ENCODE measurements around the gene GRAP.

DNA sequence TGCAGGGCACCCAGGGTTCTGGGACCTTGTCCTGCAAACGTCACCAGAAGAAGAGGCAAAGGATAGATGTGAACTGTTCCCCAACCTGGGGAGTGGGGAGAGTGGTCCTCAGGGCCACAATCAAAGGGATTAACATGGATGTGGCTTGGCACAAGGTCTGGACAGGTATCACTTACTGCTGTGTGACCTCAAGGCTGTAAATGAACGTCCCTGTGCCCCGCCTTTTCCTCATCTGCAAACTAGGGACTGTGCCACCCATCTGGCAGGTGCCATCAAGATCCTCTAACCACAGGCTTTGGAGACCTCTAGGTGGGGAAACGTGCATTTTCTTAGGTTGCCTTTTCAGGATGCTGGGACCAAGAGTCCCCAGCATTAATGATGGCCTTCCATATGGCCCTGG lies 69.7 kb downstream of the GRAP start:
- TF ChIP-seq CTCF (IDR thresholded peaks at IDR 0.05; ENCODE audit: borderline replicate concordance, extremely low read depth, low read length, poor library complexity, severe bottlenecking): no peak
- TF ChIP-seq EZH2 (IDR thresholded peaks at IDR 0.05; ENCODE audit: borderline replicate concordance, low read depth, low read length, severe bottlenecking): no peak

Data from DND-41 (cell line).